ENCODE measurements around the gene TMEM242. TPM values are rescaled to one million over a fixed set of nuclear protein-coding genes. Genes with fewer than 3 reads are reported as not detected.

TMEM242 gene
- total RNA-seq, 1 donor from 2014 or later, result 9.7 TPM

- peaks cover 4% of the 10 kb centered on the region for H3K4me1 ChIP-seq (ENCODE audit: insufficient read depth, low read length)
- no peak overlapping the region for H3K4me2 ChIP-seq (ENCODE audit: low read length)
- Mint-ChIP-seq H3K27me3 (ENCODE audit: low read depth, unreplicated experiment) (peaks cover 23% of the 10 kb centered on the region), H3K36me3 (ENCODE audit: low read depth, unreplicated experiment) (peaks cover 2% of the 10 kb centered on the region), H3K27ac (ENCODE audit: unreplicated experiment) (no peak overlapping the region), H3K4me1 (ENCODE audit: low read depth, unreplicated experiment) (peaks cover 9% of the 10 kb centered on the region), H3K9me3 (ENCODE audit: unreplicated experiment) (peaks cover 1% of the 10 kb centered on the region), H3K4me3 (ENCODE audit: unreplicated experiment) (no peak overlapping the region)
- H3K27me3 ChIP-seq (ENCODE audit: insufficient read depth, low read length), result no peaks in the 10 kb centered on the region
- H3K9ac ChIP-seq (ENCODE audit: low read length), result no peak overlapping the region
- TF ChIP-seq CTCF (IDR thresholded peaks at IDR 0.05; ENCODE audit: insufficient read depth, low read depth, low read length), result no peak
- no peak for TF ChIP-seq EZH2 (IDR thresholded peaks at IDR 0.05; ENCODE audit: insufficient read depth, low read length)
- H2AFZ ChIP-seq (ENCODE audit: low read depth, low read length), result no peak overlapping the region
- H3K9me3 ChIP-seq (ENCODE audit: insufficient read depth, low read depth, low read length), result peaks cover 4% of the 10 kb centered on the region
- no peak overlapping the region for H3K4me3 ChIP-seq (ENCODE audit: insufficient read depth, low read depth, low read length)
- H3K27ac ChIP-seq (ENCODE audit: low read depth, low read length), result no peak overlapping the region
- FAIRE-seq, result no peak
- no peak for DNase-seq (ENCODE audit: low read depth)
- H4K20me1 ChIP-seq (ENCODE audit: insufficient read depth, low read length), result no peaks in the 10 kb centered on the region
- no peaks in the 10 kb centered on the region for H3K79me2 ChIP-seq (ENCODE audit: insufficient read depth, low read length)
- H3K36me3 ChIP-seq (ENCODE audit: insufficient read depth, low read length), result no peaks in the 10 kb centered on the region
Measured at GRCh38 chr6:157265635-157266034, 57.7 kb downstream of the TMEM242 start.

- peaks cover 3% of the 10 kb centered on the region for H3K9me3 ChIP-seq (ENCODE audit: insufficient read depth, low read depth, low read length)
- H3K27ac ChIP-seq (ENCODE audit: low read depth, low read length), result no peak overlapping the region
Measured at GRCh38 chr6:157265186-157265585, 58.1 kb downstream of the TMEM242 start.

More at GRCh38 chr6:157265186-157265585, 58.1 kb downstream of the TMEM242 start:
- DNase-seq (ENCODE audit: low read depth), result no peak
- no peaks in the 10 kb centered on the region for H3K79me2 ChIP-seq (ENCODE audit: insufficient read depth, low read length)
- H3K4me2 ChIP-seq (ENCODE audit: low read length), result no peak overlapping the region
- Mint-ChIP-seq H3K27me3 (ENCODE audit: low read depth, unreplicated experiment) (peaks cover 23% of the 10 kb centered on the region), H3K36me3 (ENCODE audit: low read depth, unreplicated experiment) (peaks cover 2% of the 10 kb centered on the region), H3K27ac (ENCODE audit: unreplicated experiment) (no peak overlapping the region), H3K9me3 (ENCODE audit: unreplicated experiment) (peaks cover 1% of the 10 kb centered on the region), H3K4me3 (ENCODE audit: unreplicated experiment) (no peak overlapping the region), H3K4me1 (ENCODE audit: low read depth, unreplicated experiment) (peaks cover 9% of the 10 kb centered on the region)
- no peaks in the 10 kb centered on the region for H3K27me3 ChIP-seq (ENCODE audit: insufficient read depth, low read length)
- H3K4me1 ChIP-seq (ENCODE audit: insufficient read depth, low read length), result peaks cover 4% of the 10 kb centered on the region
- no peaks in the 10 kb centered on the region for H4K20me1 ChIP-seq (ENCODE audit: insufficient read depth, low read length)
- TF ChIP-seq CTCF (IDR thresholded peaks at IDR 0.05; ENCODE audit: insufficient read depth, low read depth, low read length), result no peak
- H3K9ac ChIP-seq (ENCODE audit: low read length), result no peak overlapping the region
- no peak for FAIRE-seq
- H3K4me3 ChIP-seq (ENCODE audit: insufficient read depth, low read depth, low read length), result no peak overlapping the region
- no peaks in the 10 kb centered on the region for H3K36me3 ChIP-seq (ENCODE audit: insufficient read depth, low read length)
- no peak overlapping the region for H2AFZ ChIP-seq (ENCODE audit: low read depth, low read length)

Data from astrocyte (in vitro differentiated cells and primary cell).